Left lung (tissue), 10 donors: Measurements from ENCODE around the gene GMNN. TPM values are rescaled to one million over a fixed set of nuclear protein-coding genes. Genes with fewer than 3 reads are reported as not detected.

Source experiments
- ATAC-seq: fragments of 200-7000 bp; cut with Tn5 transposase; one replicate; pipeline ENCODE4 v1.9.1; 2020; ENCODE audit warnings: moderate library complexity
- DNase-seq, 4 donors: peaks; one replicate each; pipeline ENCODE4 v3.0.0-alpha.2; 2013 to 2020
- H3K27ac ChIP-seq, 2 donors: fragments of 200-600 bp; sonication (generic) in 1 of 2; one replicate each; pipeline versions ENCODE4 v1.5.0 to v1.8.0; 2020 to 2021
- H3K27me3 ChIP-seq, 2 donors: fragments of 200-600 bp; sonication (generic) in 1 of 2; one replicate each; pipeline versions ENCODE4 v1.5.0 to v1.8.0; 2020 to 2021
- H3K36me3 ChIP-seq, 2 donors: fragments of 200-600 bp; sonication (generic) in 1 of 2; one replicate each; pipeline versions ENCODE4 v1.5.0 to v1.8.0; 2020 to 2021
- H3K4me1 ChIP-seq, 2 donors: fragments of 200-600 bp; one replicate each; pipeline ENCODE4 v1.8.0; 2021
- H3K4me3 ChIP-seq, 2 donors: fragments of 200-600 bp; sonication (generic) in 1 of 2; one replicate each; pipeline versions ENCODE4 v1.5.0 to v1.8.0; 2020 to 2021; ENCODE audit warnings: mild to moderate bottlenecking in 1 of 2
- H3K9me3 ChIP-seq, 2 donors: fragments of 200-600 bp; sonication (generic) in 1 of 2; one replicate each; pipeline versions ENCODE4 v1.5.0 to v1.8.0; 2020 to 2021
- intact Hi-C, 2 donors: fragments of 100-400 bp; cut with DNase I; formaldehyde crosslinking; loops; one replicate each; pipeline versions ENCODE4 v1.11.2 to v1.14.2; 2022
- polyA plus RNA-seq, 6 donors: library from polyadenylated mRNA; unstranded; fragments of 120-200 nt; gene quantifications; one replicate each; pipeline ENCODE4 v1.2.1, GENCODE V29; 2013; ENCODE audit not compliant: insufficient read length in 6 of 6
- total RNA-seq, 2 donors: library from RNA; stranded (reverse); fragmentation: NEBNext Ultra II Directional; extraction: Animal tissue kit (Norgen Biotek cat#: 25700); gene quantifications; one replicate each; pipeline ENCODE4 v1.2.1, GENCODE V29; 2021
- TF ChIP-seq, protein P1 (sequence below), 2 donors: fragments of 200-600 bp; sonication (generic) in 1 of 2; IDR thresholded peaks; one replicate each; pipeline versions ENCODE4 v1.5.0 to v1.8.0; 2021; ENCODE audit warnings: antibody characterized with exemption in 2 of 2
- donor health status: DM: no; HTN: yes; CAD: no.
- donor health status: DM: no; HTN: no; CAD: no.

Gene GMNN
- total and polyA plus RNA-seq, 8 donors, result 19.6 to 44.3 (median 36.6) TPM

DNA sequence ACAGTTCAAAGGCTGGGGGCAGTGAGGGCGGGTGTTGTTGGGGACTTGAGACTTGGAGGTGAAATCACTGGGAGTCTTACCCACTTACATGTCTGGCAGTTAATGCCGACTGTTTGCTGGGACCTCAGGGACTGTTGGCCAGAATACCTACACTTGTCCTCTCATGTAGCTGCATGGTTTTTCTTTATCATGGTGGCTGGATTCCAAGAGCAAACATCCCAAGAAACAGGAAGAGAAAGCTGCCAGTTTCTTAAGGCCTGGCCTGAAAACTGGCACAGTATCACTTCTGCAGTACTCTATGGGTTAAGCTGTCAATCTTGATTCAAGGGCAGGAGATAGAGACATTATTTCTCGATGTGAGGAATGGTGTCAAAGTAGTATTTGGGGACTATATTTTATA lies 36.0 kb upstream of the GMNN start:
- TF ChIP-seq, protein P1, sequence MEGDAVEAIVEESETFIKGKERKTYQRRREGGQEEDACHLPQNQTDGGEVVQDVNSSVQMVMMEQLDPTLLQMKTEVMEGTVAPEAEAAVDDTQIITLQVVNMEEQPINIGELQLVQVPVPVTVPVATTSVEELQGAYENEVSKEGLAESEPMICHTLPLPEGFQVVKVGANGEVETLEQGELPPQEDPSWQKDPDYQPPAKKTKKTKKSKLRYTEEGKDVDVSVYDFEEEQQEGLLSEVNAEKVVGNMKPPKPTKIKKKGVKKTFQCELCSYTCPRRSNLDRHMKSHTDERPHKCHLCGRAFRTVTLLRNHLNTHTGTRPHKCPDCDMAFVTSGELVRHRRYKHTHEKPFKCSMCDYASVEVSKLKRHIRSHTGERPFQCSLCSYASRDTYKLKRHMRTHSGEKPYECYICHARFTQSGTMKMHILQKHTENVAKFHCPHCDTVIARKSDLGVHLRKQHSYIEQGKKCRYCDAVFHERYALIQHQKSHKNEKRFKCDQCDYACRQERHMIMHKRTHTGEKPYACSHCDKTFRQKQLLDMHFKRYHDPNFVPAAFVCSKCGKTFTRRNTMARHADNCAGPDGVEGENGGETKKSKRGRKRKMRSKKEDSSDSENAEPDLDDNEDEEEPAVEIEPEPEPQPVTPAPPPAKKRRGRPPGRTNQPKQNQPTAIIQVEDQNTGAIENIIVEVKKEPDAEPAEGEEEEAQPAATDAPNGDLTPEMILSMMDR (IDR thresholded peaks at IDR 0.05), result no peak
- Histone ChIP-seq H3K27me3 (no peaks in the 10 kb centered on the region), H3K36me3 (no peaks in the 10 kb centered on the region), H3K4me1 (peaks cover 8 to 21% of the 10 kb centered on the region in 2 donors), H3K27ac (no peak overlapping the region), H3K4me3 (no peak overlapping the region), H3K9me3 (no peaks in the 10 kb centered on the region)
- intact Hi-C loops, result no loop called here
- DNase-seq (no peak), ATAC-seq (no peak)

DNA sequence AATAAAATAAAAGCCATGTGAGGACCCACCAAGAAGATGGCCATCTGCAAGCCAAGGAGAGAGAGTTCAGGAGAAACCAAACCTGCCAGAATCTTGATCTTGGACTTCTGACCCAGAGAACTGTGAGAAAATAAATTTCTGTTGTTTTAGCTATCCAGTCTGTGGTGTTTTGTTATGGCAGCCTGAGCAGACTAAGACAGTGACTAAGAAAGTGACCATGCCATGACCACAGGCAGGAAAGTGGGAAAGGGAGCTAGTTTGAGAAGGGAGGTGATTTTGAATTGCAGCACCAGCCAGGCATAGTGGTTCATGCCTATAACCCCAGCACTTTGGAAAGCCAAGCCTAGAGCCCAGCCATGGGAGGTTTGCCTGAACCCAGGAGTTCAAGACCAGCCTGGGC lies 33.9 kb upstream of the GMNN start:
- Histone ChIP-seq H3K9me3 (no peaks in the 10 kb centered on the region), H3K4me3 (no peak overlapping the region), H3K27me3 (no peaks in the 10 kb centered on the region), H3K4me1 (peaks cover 9 to 27% of the 10 kb centered on the region in 2 donors), H3K36me3 (no peaks in the 10 kb centered on the region), H3K27ac (no peak overlapping the region)
- no peak for DNase-seq
- TF ChIP-seq, protein P1 (IDR thresholded peaks at IDR 0.05), result no peak
- ATAC-seq, result no peak
- intact Hi-C loops, result no loop called here

DNA sequence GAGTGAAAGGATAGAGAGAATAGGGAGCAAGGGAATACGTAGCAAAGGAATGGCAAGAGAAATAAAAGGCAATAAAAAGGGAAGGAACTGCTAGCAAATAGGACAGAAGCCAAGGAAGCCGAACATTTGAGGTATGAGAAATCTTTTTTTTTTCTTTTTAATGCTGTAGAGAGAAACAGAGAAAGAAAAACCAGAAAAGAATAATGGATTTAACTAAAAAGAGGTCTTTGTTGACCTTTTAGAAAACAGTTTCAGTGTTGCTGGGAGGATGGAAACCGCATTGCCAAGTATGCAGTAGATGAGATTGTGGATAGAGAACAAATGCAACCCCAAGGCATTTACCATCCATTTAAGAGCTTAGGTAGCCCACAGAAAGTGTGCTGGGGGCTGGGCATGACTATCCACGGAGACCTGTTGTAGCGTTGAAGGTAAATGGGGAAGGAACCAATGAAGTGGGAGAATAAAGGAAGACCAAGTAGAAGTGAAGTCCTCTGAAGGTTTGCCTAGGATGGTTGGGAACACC lies 32.5 kb upstream of the GMNN start:
- no peaks in the 10 kb centered on the region for H3K36me3 ChIP-seq
- intact Hi-C loops, result no loop called here
- peak overlapping the region; percentile 83 to 91 for H3K27ac ChIP-seq

DNA sequence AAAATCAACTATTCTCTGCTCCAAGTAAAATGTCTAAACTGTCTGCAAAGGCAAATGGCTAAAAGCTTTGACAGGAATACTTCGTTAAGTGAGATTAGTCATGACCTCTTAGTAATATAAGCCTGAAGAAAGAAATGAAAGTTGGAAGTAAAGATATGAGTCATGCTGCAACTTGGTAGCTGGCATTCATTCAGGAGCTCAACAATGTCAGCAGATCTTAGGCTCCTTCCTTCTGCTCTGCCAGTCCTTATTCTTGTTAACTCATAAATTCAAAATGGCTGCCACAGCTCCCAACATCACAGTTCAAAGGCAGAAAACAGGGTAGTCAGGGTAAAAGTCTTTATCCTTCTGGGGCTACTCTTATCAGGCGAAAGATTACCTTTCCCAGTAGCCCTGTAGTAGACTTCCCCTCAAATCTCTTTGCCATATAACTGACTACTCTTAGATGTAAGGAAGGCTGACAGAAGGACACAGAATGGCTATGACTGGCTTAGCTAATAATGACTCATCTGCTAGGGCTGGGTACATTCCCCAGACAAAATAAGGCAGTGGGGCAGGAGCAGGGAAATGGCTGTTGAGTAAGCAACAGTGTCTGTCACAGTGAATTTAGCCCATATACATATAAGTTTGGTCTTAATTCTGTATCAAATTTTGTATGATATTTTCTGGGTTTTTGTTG lies 31.3 kb upstream of the GMNN start:
- Histone ChIP-seq H3K4me1 (peaks cover 9 to 27% of the 10 kb centered on the region in 2 donors), H3K27ac (peak overlapping the region; percentile 83 to 91), H3K4me3 (no peak overlapping the region), H3K27me3 (no peaks in the 10 kb centered on the region), H3K9me3 (no peaks in the 10 kb centered on the region), H3K36me3 (no peaks in the 10 kb centered on the region)
- TF ChIP-seq, protein P1 (IDR thresholded peaks at IDR 0.05), result no peak
- intact Hi-C loops, result no loop called here
- peak; percentile 83 for ATAC-seq
- DNase-seq, result no peak

More for the DNA sequence above, 32.5 kb upstream of the GMNN start:
- H3K9me3 ChIP-seq, result no peaks in the 10 kb centered on the region
- H3K4me3 ChIP-seq, result no peak overlapping the region
- DNase-seq, result no peak
- TF ChIP-seq, protein P1 (IDR thresholded peaks at IDR 0.05), result no peak
- H3K4me1 ChIP-seq, result peaks cover 9 to 27% of the 10 kb centered on the region in 2 donors
- no peaks in the 10 kb centered on the region for H3K27me3 ChIP-seq
- no peak for ATAC-seq

DNA sequence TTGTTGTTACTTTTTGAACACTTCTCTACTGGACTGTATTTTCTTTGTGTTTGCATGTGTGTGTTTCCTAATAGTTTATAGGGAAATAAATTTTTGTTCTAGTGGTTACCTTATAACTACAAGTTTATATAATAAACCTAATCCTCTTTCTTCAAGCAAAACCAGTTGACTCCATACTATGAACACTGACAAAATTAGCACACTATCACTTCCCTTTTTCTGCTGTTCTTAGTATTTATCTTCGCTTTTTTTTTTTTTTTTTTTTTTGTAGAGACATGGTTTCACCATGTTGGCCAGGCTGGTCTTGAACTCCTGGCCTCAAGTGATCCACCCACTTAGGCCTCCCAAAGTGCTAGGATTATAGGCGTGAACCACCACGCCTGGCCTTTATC lies 30.8 kb upstream of the GMNN start:
- ATAC-seq, result peak; percentile 8
- TF ChIP-seq, protein P1 (IDR thresholded peaks at IDR 0.05), result no peak

More for the DNA sequence above, 30.8 kb upstream of the GMNN start:
- no peak overlapping the region for H3K4me3 ChIP-seq
- peak overlapping the region; percentile 83 to 91 for H3K27ac ChIP-seq
- no peaks in the 10 kb centered on the region for H3K27me3 ChIP-seq
- DNase-seq, result no peak
- H3K36me3 ChIP-seq, result no peaks in the 10 kb centered on the region
- H3K9me3 ChIP-seq, result no peaks in the 10 kb centered on the region
- H3K4me1 ChIP-seq, result peaks cover 9 to 27% of the 10 kb centered on the region in 2 donors
- intact Hi-C loops, result no loop called here
